NT2/D1 (cell line): ENCODE data around the gene ZNF174.
A peak's percentile ranks its signal among the peaks of the same experiment; 100 is the strongest.

Source experiments
- DNase-seq: peaks from one replicate; pipeline ENCODE4 v3.0.0-alpha.2; 2011; ENCODE audit warnings: low read depth, low spot score
- H3K27me3 ChIP-seq: 2 replicates; pipeline ENCODE4 v1.6.0; 2011; ENCODE audit warnings: mild to moderate bottlenecking; ENCODE audit not compliant: insufficient read length, insufficient read depth
- H3K36me3 ChIP-seq: 2 replicates; pipeline ENCODE4 v1.6.1; 2011; ENCODE audit warnings: mild to moderate bottlenecking, low read length, mixed read lengths; ENCODE audit not compliant: insufficient read depth, insufficient read length
- H3K4me1 ChIP-seq: 2 replicates; pipeline ENCODE4 v1.5.1; 2011; ENCODE audit not compliant: insufficient read depth, insufficient read length
- H3K4me3 ChIP-seq: 2 replicates; pipeline ENCODE4 v1.5.1; 2011; ENCODE audit warnings: low read depth; ENCODE audit not compliant: insufficient read length
- H3K9ac ChIP-seq: 2 replicates; pipeline ENCODE4 v1.6.0; 2011; ENCODE audit warnings: low read depth; ENCODE audit not compliant: insufficient read length
- H3K9me3 ChIP-seq: 2 replicates; pipeline ENCODE4 v1.5.1; 2011; ENCODE audit warnings: mild to moderate bottlenecking, low read length; ENCODE audit not compliant: insufficient read depth
- SUZ12 ChIP-seq: IDR thresholded peaks from 2 replicates; pipeline ENCODE4 v1.6.1; 2011; ENCODE audit not compliant: insufficient read length, insufficient read depth; ENCODE audit errors: extremely low read depth
- YY1 ChIP-seq: IDR thresholded peaks from 2 replicates; pipeline ENCODE4 v1.6.1; 2011; ENCODE audit not compliant: insufficient read length, insufficient read depth
- ZNF274 ChIP-seq: IDR thresholded peaks from 2 replicates; pipeline ENCODE4 v1.6.1; 2011; ENCODE audit warnings: mild to moderate bottlenecking, low read depth, low read length

Gene ZNF174

GRCh38 chr16:3401719-3402397 lies 843 bp downstream of the ZNF174 start:
- Histone ChIP-seq H3K4me3 (peak overlapping the region; percentile 89), H3K9ac (peak overlapping the region; percentile 95)
- no peak for DNase-seq

DNA sequence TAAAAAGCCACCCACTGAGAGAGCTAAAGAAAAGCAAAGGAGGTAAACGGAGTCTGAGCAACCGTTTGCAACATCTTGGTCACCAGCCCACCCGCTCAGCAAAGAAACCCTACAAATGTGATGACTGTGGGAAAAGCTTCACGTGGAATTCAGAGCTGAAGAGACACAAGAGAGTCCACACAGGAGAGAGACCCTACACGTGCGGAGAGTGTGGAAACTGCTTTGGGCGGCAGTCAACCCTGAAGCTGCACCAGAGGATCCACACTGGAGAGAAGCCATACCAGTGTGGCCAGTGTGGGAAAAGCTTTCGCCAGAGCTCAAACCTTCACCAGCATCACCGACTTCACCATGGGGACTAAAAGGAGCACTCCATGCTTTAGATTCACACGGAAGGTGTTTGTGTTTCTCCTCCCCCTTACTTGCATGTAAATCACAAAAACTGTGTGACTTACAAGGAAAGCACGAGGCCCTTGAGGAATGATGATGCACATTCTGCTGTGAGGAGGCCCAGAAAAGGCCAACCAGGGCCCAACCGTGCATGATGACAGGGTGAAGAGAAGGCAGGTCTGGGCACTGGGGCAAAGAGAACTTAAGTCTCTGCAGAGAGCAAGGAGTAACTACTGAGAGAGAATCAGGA lies 7.7 kb downstream of the ZNF174 start:
- no peak overlapping the region for H3K4me3 ChIP-seq
- no peak for TF ChIP-seq ZNF274
- TF ChIP-seq YY1, result no peak
- no peak for TF ChIP-seq SUZ12
- DNase-seq, result no peak
- H3K9me3 ChIP-seq, result peaks cover 87% of the 10 kb centered on the region
- H3K9ac ChIP-seq, result no peak overlapping the region
- peaks cover 58% of the 10 kb centered on the region for H3K36me3 ChIP-seq
- H3K4me1 ChIP-seq, result no peaks in the 10 kb centered on the region
- H3K27me3 ChIP-seq, result no peaks in the 10 kb centered on the region

More at GRCh38 chr16:3401719-3402397, 843 bp downstream of the ZNF174 start:
- TF ChIP-seq SUZ12, result no peak
- no peak for TF ChIP-seq YY1
- TF ChIP-seq ZNF274, result no peak
- Histone ChIP-seq H3K27me3 (no peaks in the 10 kb centered on the region), H3K4me1 (no peaks in the 10 kb centered on the region), H3K36me3 (peaks cover 62% of the 10 kb centered on the region), H3K9me3 (peaks cover 43% of the 10 kb centered on the region)

GRCh38 chr16:3413730-3414379 lies 12.8 kb downstream of the ZNF174 start:
- Histone ChIP-seq H3K36me3 (peaks cover 7% of the 10 kb centered on the region), H3K4me1 (no peaks in the 10 kb centered on the region), H3K4me3 (peak overlapping the region; percentile 27), H3K9ac (no peak overlapping the region), H3K27me3 (no peaks in the 10 kb centered on the region), H3K9me3 (peaks cover 57% of the 10 kb centered on the region)
- DNase-seq, result peak; percentile 81
- TF ChIP-seq YY1 (no peak), ZNF274 (no peak), SUZ12 (no peak)

- Histone ChIP-seq H3K9ac (no peak overlapping the region), H3K4me1 (no peaks in the 10 kb centered on the region), H3K27me3 (no peaks in the 10 kb centered on the region), H3K36me3 (peaks cover 38% of the 10 kb centered on the region), H3K4me3 (no peak overlapping the region), H3K9me3 (no peaks in the 10 kb centered on the region)
- TF ChIP-seq SUZ12, result no peak
- no peak for TF ChIP-seq YY1
- no peak for TF ChIP-seq ZNF274
- DNase-seq, result no peak
Measured at GRCh38 chr16:3431779-3432219, 30.8 kb downstream of the ZNF174 start.

GRCh38 chr16:3434373-3434772 lies 33.4 kb downstream of the ZNF174 start:
- Histone ChIP-seq H3K27me3 (no peaks in the 10 kb centered on the region), H3K36me3 (peaks cover 56% of the 10 kb centered on the region), H3K4me1 (no peaks in the 10 kb centered on the region), H3K9ac (no peak overlapping the region), H3K9me3 (no peaks in the 10 kb centered on the region), H3K4me3 (no peak overlapping the region)
- DNase-seq, result no peak
- TF ChIP-seq ZNF274 (no peak), SUZ12 (no peak), YY1 (no peak)

DNA sequence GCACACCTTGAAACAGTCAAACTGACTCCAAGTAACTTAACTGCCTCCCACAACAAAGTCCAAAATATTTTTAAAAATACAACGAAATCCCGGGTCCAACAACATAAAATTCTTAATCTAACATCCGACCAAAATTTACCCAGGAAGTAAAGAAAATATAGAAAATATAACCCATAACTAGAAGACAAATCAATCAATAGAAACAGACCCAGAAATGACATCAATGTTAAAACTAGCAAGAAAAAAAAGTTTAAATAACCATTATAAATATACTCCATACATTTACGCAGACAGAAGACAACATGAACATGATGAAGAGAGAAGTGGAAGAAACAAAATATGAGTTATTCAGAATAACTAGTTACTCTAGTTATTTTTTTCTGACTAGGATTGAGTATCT lies 38.6 kb downstream of the ZNF174 start:
- no peak overlapping the region for H3K9ac ChIP-seq
- no peak for TF ChIP-seq YY1
- no peak for TF ChIP-seq SUZ12
- no peak for TF ChIP-seq ZNF274
- peaks cover 3% of the 10 kb centered on the region for H3K4me1 ChIP-seq
- no peak for DNase-seq
- no peak overlapping the region for H3K4me3 ChIP-seq
- no peaks in the 10 kb centered on the region for H3K27me3 ChIP-seq
- H3K9me3 ChIP-seq, result peaks cover 4% of the 10 kb centered on the region; the same call in 1 of the 2 replicates
- H3K36me3 ChIP-seq, result peaks cover 69% of the 10 kb centered on the region

GRCh38 chr16:3443108-3444031 lies 42.4 kb downstream of the ZNF174 start, which contains the start of the genes NAA60 and ZNF597:
Gene NAA60, plus strand, starts transcription at chr16:3443680. Its CDS starts 32,548 bp downstream, at chr16:3476228.
Gene ZNF597, minus strand, starts transcription at chr16:3443504. Its CDS starts 351 bp downstream, at chr16:3443153.
- TF ChIP-seq ZNF274 (no peak), YY1 (no peak), SUZ12 (no peak)
- Histone ChIP-seq H3K9ac (peak within 1 kb of the TSS; percentile 95), H3K27me3 (no peaks in the 10 kb centered on the region), H3K9me3 (peaks cover 4% of the 10 kb centered on the region; the same call in 1 of the 2 replicates), H3K4me3 (peak within 1 kb of the TSS; percentile 93), H3K4me1 (peaks cover 3% of the 10 kb centered on the region), H3K36me3 (peaks cover 68% of the 10 kb centered on the region)
- DNase-seq, result peak; percentile 95
